ENCODE measurements around the gene CACNA1C.

DNA sequence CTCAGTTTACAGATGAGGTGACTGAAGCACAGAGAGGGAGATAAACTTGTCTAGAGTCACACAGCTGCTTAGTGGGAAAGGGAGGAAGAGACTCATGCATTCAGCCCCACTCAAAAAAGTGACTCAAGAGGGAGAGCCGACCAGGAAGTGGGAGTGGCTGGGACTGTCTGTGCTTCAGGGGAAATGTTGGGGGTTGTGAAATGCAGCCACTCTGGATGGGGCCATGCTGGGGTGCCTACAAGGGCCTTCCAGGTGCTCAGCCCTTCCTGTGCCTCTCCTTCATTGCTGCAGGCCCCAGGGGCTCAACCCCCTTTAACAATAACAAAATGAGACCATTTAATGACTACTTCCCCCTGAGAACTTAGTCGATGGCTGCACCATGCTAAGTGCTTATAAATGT, 41.8 kb downstream of the CACNA1C start:
- TF ChIP-seq CTCF (conservative IDR thresholded peaks at IDR 0.05; ENCODE audit: low read depth, low read length) (no peak), MAFK (IDR thresholded peaks at IDR 0.05; ENCODE audit: low read depth, low read length) (no peak), POLR2A (IDR thresholded peaks at IDR 0.05; ENCODE audit: low read depth, low read length) (no peak), MAZ (IDR thresholded peaks at IDR 0.05; ENCODE audit: borderline replicate concordance, low read depth, low read length) (no peak), RAD21 (IDR thresholded peaks at IDR 0.05; ENCODE audit: low read length) (no peak), MXI1 (IDR thresholded peaks at IDR 0.05; ENCODE audit: borderline replicate concordance, low read depth, low read length) (no peak), SMC3 (IDR thresholded peaks at IDR 0.05; ENCODE audit: low read depth, low read length) (no peak)
- TF ChIP-seq, protein P1, sequence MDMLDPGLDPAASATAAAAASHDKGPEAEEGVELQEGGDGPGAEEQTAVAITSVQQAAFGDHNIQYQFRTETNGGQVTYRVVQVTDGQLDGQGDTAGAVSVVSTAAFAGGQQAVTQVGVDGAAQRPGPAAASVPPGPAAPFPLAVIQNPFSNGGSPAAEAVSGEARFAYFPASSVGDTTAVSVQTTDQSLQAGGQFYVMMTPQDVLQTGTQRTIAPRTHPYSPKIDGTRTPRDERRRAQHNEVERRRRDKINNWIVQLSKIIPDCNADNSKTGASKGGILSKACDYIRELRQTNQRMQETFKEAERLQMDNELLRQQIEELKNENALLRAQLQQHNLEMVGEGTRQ (IDR thresholded peaks at IDR 0.05; ENCODE audit: low read depth, low read length) = no peak

Data from IMR-90 (cell line).